ENCODE data around the gene GLIS2.

DNA sequence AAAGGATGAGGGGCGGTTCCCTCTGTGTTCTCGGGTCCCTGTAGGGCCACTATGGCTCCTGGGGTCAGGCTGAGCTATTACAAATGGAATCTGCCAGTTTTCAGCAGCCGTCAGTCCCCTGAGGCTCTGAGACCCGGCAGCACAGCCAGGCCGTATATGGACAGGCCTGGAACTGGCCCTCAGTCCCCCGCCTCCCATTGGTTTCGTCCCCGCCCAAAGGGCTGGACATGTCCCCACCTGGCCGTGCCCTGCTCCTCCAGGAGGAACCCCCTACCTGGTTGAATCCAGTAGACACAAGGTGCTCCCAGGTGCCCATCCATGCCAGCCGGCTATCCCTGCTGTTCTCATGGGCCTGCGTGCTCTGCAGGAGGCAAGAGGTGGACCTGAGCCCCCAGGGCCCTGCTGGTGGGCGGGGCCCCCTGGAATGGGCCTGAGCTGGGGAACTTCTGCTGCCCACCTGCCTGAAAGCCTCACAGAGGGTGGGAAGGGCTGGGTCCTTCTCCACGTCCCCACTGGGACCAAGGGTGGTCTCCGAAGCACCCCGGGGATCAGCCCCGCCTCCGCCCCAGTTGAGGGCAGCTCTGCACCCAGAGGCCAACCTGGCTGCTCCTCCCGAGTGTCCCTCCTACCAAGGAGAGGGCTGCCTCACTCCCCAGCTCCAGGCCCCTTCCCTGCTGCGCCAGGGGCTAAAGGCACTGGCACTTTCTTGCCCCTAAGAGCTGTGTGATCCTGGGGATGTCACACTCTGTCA lies 72.6 kb downstream of the GLIS2 start:
- no peak for TF ChIP-seq POLR2AphosphoS5 (IDR thresholded peaks at IDR 0.05)
- TF ChIP-seq POLR2A (IDR thresholded peaks at IDR 0.05) = no peak
